SU-DHL-6 (cell line): Measurements from ENCODE around the gene EIF4E1B.

Source experiments
- CTCF ChIP-seq: fragments of 200-600 bp; sonication (generic); IDR thresholded peaks from one replicate; pipeline ENCODE4 v1.5.1; 2017; ENCODE audit warnings: antibody characterized with exemption, mild to moderate bottlenecking, low read length, moderate library complexity; ENCODE audit not compliant: insufficient read depth, poor library complexity, severe bottlenecking
- EZH2phosphoT487 ChIP-seq: fragments of 200-600 bp; sonication (generic), shearing (Covaris generic); conservative IDR thresholded peaks from 2 replicates; pipeline ENCODE4 v1.6.1; 2018; ENCODE audit warnings: mild to moderate bottlenecking, antibody characterized with exemption, low read length, moderate library complexity, mixed read lengths

DNA sequence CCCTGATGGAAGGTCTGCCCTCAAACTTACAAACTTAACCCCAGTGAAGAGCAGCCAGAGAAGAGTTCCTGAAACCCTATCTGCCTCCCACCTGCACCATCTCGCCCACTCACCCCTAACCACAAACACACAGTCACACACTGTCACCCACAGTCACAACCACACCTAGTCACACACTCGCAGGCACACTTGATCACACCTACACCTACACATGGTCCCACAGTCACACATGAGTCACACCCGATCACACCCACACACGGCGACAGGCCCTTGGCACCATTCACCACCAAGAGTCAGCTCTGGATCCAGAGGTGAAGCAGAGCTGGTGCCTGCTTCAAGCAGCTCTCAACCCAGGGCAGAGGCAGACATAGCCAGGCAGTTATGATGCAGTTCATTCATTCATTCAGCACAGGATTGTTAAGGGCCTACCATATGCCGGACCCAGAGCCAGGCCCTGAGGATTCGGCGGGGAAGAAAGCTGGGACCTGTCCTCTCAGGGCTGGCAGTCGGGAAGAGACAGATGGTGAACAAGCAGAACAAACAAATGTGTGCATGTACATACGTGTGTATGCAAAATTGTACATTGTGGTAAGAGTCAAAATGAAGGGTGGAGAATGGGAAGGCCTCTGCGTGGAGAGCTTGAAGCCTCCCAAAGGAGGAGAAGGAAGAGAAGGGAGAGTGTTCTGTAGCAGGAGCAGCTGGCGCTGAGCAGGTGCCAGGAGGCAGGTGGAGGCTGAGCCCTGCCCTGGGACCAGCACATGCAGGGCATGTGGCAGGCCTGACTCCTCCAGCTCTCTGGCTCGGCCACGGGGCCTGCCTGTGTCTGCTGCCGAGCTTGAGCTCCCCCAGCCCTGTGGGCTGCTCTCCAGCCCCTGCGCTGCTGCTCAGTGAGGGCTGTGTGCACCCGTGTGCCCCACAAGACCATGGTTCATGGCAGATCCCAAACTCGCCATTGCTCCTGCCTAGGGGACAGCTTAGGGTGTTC, 23.2 kb downstream of the EIF4E1B start:
- TF ChIP-seq CTCF (no peak), EZH2phosphoT487 (no peak)
